ENCODE measurements around the gene FPR2.

FPR2 gene

DNA sequence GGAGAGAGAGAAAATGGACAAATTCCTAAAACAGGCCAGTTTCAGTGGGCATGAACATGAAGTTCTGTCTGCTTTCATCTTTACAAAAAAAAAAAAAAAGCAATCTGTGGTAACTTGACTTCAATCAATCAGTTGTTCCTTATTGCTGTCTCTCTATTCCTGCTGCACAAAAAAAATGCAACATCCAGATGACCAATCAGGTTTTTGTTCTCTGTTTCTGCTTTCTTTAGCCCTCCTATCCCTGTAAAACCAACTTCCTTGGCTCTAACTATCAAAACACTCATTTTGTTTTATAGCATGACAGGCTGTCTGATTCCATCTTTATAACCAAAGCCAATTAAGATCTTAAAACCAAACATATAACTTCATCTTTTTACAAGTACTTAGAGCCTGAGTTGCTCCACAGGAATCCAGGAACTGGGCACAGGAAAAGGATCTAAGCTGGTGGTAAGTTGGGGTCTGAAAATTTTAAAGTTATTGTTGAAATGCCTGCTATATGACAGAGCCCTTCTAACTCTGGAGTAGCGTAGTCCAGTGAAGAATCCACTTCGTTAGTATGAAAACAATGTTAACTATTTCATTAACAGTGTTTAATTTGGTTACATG is 34.0 kb downstream of the FPR2 start, which contains the start of gene FPR3:
Gene FPR3 (plus strand): TSS at position 273 of the 606 bp plus-strand sequence. CDS start 28,592 bp downstream, outside the sequence.
- CTCF ChIA-PET = interaction anchor here (0.6 to 1.6 kb wide), 4 partner anchors 12 to 513 kb away, joined by 3 to 6 read pairs (median 3); no protein-coding TSS in a partner anchor
- POLR2A ChIA-PET = no interaction called here
- Histone ChIP-seq H3K9me3 (ENCODE audit: control insufficient read depth, insufficient read depth, low read depth, low read length) (no peaks in the 10 kb centered on the region), H3K4me1 (ENCODE audit: control insufficient read depth, insufficient read depth, low read length) (no peaks in the 10 kb centered on the region), H3K36me3 (ENCODE audit: control insufficient read depth in 2 of 2, insufficient read depth in 1 of 2, low read length in 2 of 2) (no peaks in the 10 kb centered on the region), H3K27ac (ENCODE audit: extremely low read depth, low read depth, low read length) (no peak within 1 kb of the TSS), H3K4me3 (ENCODE audit: low read depth, low read length) (no peak within 1 kb of the TSS)
- TF ChIP-seq ZNF324 (tag by site-specific recombination; IDR thresholded peaks at IDR 0.05) (no peak), ZNF174 (tag by site-specific recombination; IDR thresholded peaks at IDR 0.05) (no peak)
- TF ChIP-seq, protein P1, sequence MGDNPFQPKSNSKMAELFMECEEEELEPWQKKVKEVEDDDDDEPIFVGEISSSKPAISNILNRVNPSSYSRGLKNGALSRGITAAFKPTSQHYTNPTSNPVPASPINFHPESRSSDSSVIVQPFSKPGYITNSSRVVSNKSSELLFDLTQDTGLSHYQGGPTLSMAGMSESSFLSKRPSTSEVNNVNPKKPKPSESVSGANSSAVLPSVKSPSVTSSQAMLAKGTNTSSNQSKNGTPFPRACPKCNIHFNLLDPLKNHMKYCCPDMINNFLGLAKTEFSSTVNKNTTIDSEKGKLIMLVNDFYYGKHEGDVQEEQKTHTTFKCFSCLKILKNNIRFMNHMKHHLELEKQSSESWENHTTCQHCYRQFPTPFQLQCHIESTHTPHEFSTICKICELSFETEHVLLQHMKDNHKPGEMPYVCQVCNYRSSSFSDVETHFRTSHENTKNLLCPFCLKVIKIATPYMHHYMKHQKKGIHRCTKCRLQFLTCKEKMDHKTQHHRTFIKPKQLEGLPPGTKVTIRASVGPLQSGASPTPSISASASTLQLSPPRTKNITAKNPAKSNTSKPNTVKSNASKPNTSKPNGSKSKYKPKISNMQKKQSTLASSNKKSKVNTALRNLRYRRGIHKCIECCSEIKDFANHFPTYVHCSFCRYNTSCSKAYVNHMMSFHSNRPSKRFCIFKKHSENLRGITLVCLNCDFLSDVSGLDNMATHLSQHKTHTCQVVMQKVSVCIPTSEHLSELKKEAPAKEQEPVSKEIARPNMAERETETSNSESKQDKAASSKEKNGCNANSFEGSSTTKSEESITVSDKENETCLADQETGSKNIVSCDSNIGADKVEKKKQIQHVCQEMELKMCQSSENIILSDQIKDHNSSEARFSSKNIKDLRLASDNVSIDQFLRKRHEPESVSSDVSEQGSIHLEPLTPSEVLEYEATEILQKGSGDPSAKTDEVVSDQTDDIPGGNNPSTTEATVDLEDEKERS (tag by site-specific recombination; IDR thresholded peaks at IDR 0.05) = no peak
- TF ChIP-seq, protein P2, sequence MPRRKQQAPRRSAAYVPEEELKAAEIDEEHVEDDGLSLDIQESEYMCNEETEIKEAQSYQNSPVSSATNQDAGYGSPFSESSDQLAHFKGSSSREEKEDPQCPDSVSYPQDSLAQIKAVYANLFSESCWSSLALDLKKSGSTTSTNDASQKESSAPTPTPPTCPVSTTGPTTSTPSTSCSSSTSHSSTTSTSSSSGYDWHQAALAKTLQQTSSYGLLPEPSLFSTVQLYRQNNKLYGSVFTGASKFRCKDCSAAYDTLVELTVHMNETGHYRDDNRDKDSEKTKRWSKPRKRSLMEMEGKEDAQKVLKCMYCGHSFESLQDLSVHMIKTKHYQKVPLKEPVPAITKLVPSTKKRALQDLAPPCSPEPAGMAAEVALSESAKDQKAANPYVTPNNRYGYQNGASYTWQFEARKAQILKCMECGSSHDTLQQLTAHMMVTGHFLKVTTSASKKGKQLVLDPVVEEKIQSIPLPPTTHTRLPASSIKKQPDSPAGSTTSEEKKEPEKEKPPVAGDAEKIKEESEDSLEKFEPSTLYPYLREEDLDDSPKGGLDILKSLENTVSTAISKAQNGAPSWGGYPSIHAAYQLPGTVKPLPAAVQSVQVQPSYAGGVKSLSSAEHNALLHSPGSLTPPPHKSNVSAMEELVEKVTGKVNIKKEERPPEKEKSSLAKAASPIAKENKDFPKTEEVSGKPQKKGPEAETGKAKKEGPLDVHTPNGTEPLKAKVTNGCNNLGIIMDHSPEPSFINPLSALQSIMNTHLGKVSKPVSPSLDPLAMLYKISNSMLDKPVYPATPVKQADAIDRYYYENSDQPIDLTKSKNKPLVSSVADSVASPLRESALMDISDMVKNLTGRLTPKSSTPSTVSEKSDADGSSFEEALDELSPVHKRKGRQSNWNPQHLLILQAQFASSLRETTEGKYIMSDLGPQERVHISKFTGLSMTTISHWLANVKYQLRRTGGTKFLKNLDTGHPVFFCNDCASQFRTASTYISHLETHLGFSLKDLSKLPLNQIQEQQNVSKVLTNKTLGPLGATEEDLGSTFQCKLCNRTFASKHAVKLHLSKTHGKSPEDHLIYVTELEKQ (tag by site-specific recombination; IDR thresholded peaks at IDR 0.05; ENCODE audit: borderline replicate concordance) = no peak

DNA sequence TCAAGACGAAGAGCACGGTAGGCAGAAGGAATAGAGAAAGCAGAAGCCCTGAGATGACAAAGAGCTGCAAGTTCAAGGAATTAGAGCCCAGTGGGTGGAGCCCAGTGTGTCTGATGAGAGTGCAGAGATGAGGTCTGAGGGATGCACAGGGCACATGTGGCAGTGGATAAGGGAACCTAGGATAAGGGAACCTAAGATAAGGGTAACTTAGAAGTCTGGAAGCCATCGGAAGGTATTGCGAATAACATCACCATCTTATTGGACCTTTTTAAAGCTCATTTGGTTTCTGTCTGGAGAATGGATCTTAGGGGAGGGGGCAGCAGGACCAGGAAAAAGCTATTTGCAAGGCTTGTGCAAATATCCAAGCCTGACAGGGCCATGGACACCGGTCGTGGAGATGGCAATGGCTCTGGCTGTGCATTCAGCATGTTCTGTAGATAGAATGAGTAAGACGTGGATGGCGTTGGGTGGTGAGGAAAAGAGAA is 35.3 kb downstream of the FPR2 start:
- Histone ChIP-seq H3K36me3 (ENCODE audit: control insufficient read depth in 2 of 2, insufficient read depth in 1 of 2, low read length in 2 of 2) (no peaks in the 10 kb centered on the region), H3K9me3 (ENCODE audit: control insufficient read depth, insufficient read depth, low read depth, low read length) (no peaks in the 10 kb centered on the region), H3K27ac (ENCODE audit: extremely low read depth, low read depth, low read length) (no peak overlapping the region), H3K4me3 (ENCODE audit: low read depth, low read length) (no peak overlapping the region), H3K4me1 (ENCODE audit: control insufficient read depth, insufficient read depth, low read length) (no peaks in the 10 kb centered on the region)
- CTCF ChIA-PET = interaction anchor here (1.6 to 1.7 kb wide), 2 partner anchors 12 to 19 kb away, joined by 6 to 8 read pairs; no protein-coding TSS in a partner anchor
- TF ChIP-seq, protein P3, sequence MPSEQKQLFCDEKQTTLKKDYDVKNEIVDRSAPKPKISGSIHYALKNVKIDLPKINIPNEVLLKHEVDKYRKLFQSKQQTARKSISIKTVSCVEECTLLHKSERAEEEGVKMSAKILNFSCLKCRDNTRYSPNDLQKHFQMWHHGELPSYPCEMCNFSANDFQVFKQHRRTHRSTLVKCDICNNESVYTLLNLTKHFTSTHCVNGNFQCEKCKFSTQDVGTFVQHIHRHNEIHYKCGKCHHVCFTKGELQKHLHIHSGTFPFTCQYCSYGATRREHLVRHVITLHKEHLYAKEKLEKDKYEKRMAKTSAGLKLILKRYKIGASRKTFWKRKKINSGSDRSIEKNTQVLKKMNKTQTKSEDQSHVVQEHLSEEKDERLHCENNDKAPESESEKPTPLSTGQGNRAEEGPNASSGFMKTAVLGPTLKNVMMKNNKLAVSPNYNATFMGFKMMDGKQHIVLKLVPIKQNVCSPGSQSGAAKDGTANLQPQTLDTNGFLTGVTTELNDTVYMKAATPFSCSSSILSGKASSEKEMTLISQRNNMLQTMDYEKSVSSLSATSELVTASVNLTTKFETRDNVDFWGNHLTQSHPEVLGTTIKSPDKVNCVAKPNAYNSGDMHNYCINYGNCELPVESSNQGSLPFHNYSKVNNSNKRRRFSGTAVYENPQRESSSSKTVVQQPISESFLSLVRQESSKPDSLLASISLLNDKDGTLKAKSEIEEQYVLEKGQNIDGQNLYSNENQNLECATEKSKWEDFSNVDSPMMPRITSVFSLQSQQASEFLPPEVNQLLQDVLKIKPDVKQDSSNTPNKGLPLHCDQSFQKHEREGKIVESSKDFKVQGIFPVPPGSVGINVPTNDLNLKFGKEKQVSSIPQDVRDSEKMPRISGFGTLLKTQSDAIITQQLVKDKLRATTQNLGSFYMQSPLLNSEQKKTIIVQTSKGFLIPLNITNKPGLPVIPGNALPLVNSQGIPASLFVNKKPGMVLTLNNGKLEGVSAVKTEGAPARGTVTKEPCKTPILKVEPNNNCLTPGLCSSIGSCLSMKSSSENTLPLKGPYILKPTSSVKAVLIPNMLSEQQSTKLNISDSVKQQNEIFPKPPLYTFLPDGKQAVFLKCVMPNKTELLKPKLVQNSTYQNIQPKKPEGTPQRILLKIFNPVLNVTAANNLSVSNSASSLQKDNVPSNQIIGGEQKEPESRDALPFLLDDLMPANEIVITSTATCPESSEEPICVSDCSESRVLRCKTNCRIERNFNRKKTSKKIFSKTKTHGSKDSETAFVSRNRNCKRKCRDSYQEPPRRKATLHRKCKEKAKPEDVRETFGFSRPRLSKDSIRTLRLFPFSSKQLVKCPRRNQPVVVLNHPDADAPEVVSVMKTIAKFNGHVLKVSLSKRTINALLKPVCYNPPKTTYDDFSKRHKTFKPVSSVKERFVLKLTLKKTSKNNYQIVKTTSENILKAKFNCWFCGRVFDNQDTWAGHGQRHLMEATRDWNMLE (tag by site-specific recombination; conservative IDR thresholded peaks at IDR 0.05; ENCODE audit: low read depth) = no peak
- POLR2A ChIA-PET = no interaction called here

DNA sequence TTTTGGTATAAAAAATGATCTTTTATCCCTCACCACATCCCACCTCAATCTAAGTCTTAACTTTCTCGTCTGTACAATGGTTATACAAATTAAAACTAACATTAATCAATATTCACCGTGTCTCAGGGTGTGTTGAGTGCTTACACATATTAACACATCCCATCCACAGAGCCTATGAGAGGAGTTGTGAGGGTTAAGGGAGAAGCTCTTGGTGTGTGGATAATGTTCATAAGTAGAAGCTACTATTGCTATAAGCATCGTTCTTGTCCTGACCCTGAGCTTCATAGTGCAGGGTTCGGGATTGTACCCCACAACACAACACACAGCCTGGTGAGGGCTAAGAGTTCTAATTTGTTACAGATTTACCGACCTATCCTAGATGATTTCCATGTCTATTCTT is 36.5 kb downstream of the FPR2 start:
- no peaks in the 10 kb centered on the region for H3K4me1 ChIP-seq (ENCODE audit: control insufficient read depth, insufficient read depth, low read length)
- CTCF ChIA-PET = interaction anchor here (0.6 kb wide), 1 partner anchor 88 kb away, joined by 3 read pairs; no protein-coding TSS in a partner anchor
- no peak for TF ChIP-seq ZNF138 (tag by site-specific recombination; IDR thresholded peaks at IDR 0.05; ENCODE audit: borderline replicate concordance)
- TF ChIP-seq, protein P4, sequence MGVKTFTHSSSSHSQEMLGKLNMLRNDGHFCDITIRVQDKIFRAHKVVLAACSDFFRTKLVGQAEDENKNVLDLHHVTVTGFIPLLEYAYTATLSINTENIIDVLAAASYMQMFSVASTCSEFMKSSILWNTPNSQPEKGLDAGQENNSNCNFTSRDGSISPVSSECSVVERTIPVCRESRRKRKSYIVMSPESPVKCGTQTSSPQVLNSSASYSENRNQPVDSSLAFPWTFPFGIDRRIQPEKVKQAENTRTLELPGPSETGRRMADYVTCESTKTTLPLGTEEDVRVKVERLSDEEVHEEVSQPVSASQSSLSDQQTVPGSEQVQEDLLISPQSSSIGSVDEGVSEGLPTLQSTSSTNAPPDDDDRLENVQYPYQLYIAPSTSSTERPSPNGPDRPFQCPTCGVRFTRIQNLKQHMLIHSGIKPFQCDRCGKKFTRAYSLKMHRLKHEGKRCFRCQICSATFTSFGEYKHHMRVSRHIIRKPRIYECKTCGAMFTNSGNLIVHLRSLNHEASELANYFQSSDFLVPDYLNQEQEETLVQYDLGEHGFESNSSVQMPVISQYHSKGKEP (tag by site-specific recombination; IDR thresholded peaks at IDR 0.05) = no peak
- no peak for TF ChIP-seq ZBTB7A (tag by site-specific recombination; IDR thresholded peaks at IDR 0.05; ENCODE audit: low read depth)
- TF ChIP-seq ZNF146 (tag by site-specific recombination; IDR thresholded peaks at IDR 0.05) = no peak
- no peaks in the 10 kb centered on the region for H3K9me3 ChIP-seq (ENCODE audit: control insufficient read depth, insufficient read depth, low read depth, low read length)
- POLR2A ChIA-PET = no interaction called here
- H3K4me3 ChIP-seq (ENCODE audit: low read depth, low read length) = no peak overlapping the region
- H3K36me3 ChIP-seq (ENCODE audit: control insufficient read depth in 2 of 2, insufficient read depth in 1 of 2, low read length in 2 of 2) = no peaks in the 10 kb centered on the region
- no peak overlapping the region for H3K27ac ChIP-seq (ENCODE audit: extremely low read depth, low read depth, low read length)

Measured in HEK293 (cell line).